CD4-positive, alpha-beta T cell treated with Interleukin-6 at 100 ng/mL for 8 hours (primary cell): Measurements from ENCODE around the gene GOLIM4.

ENCODE experiments used
- DNase-seq: peaks from one replicate; pipeline ENCODE4 v3.0.0-alpha.2; 2020; ENCODE audit warnings: mixed read lengths, low spot score

Gene GOLIM4

GRCh38 chr3:167996514-167996913 is 99.2 kb downstream of the GOLIM4 start:
- DNase-seq = no peak

GRCh38 chr3:167992381-167992780 is 103.3 kb downstream of the GOLIM4 start:
- DNase-seq = no peak

GRCh38 chr3:167991213-167991612 is 104.5 kb downstream of the GOLIM4 start:
- DNase-seq = no peak

GRCh38 chr3:167989999-167990398 is 105.7 kb downstream of the GOLIM4 start:
- DNase-seq = no peak

GRCh38 chr3:167989066-167989465 is 106.7 kb downstream of the GOLIM4 start:
- DNase-seq = no peak

- DNase-seq = no peak
These were observed 112.1 kb downstream of the GOLIM4 start for GRCh38 chr3:167983583-167983982.

- no peak for DNase-seq
These were observed 117.2 kb downstream of the GOLIM4 start for GRCh38 chr3:167978486-167978885.

- no peak for DNase-seq
These were observed 117.7 kb downstream of the GOLIM4 start for GRCh38 chr3:167978071-167978470.

- DNase-seq = no peak
These were observed 119.0 kb downstream of the GOLIM4 start for GRCh38 chr3:167976516-167977361.

GRCh38 chr3:167973901-167974300 is 121.8 kb downstream of the GOLIM4 start:
- DNase-seq = no peak

- no peak for DNase-seq
These were observed 122.7 kb downstream of the GOLIM4 start for GRCh38 chr3:167973046-167973445.

GRCh38 chr3:167972502-167972901 is 123.2 kb downstream of the GOLIM4 start:
- no peak for DNase-seq

GRCh38 chr3:167969548-167969947 is 126.2 kb downstream of the GOLIM4 start:
- DNase-seq = no peak

GRCh38 chr3:167967257-167968036 is 128.3 kb downstream of the GOLIM4 start:
- no peak for DNase-seq
